ENCODE results near the gene KDM4F. TPM values are rescaled to one million over a fixed set of nuclear protein-coding genes. Genes with fewer than 3 reads are reported as not detected.
A peak's percentile ranks its signal among the peaks of the same experiment; 100 is the strongest.

The KDM4F gene
- total and polyA plus RNA-seq, 2 donors from 2014 or later: not detected

- DNase-seq (no peak), FAIRE-seq (no peak)
- Histone ChIP-seq H3K27ac (ENCODE audit: low read depth in 2 of 2, low read length in 2 of 2) (peak overlapping the region; percentile 49 to 68), H3K9ac (ENCODE audit: low read length in 3 of 3) (no peak overlapping the region), H3K9me3 (ENCODE audit: control insufficient read depth in 2 of 3, insufficient read depth in 1 of 3, low read length in 3 of 3) (no peaks in the 10 kb centered on the region), H3K27me3 (ENCODE audit: control insufficient read depth, insufficient read depth, low read length) (no peaks in the 10 kb centered on the region), H3K4me3 (ENCODE audit: low read length in 3 of 3) (no peak overlapping the region), H3K4me1 (ENCODE audit: control insufficient read depth in 2 of 3, insufficient read depth in 2 of 3, low read depth in 1 of 3, low read length in 3 of 3) (peaks cover 0 to 11% (median 9%) of the 10 kb centered on the region in 3 donors), H3K36me3 (ENCODE audit: control insufficient read depth in 2 of 3, insufficient read depth in 3 of 3, low read length in 3 of 3) (no peaks in the 10 kb centered on the region)
- intact Hi-C loops (cut with DNase I): no loop called here
- TF ChIP-seq CTCF (IDR thresholded peaks at IDR 0.05; ENCODE audit: borderline replicate concordance, extremely low read depth, insufficient read depth): no peak
These were observed 35.3 kb downstream of the KDM4F start for GRCh38 chr11:95084509-95084908.

GRCh38 chr11:95085117-95085816 lies 36.0 kb downstream of the KDM4F start:
- H3K27me3 ChIP-seq (ENCODE audit: control insufficient read depth, insufficient read depth, low read length): no peaks in the 10 kb centered on the region
- H3K9me3 ChIP-seq (ENCODE audit: control insufficient read depth in 2 of 3, insufficient read depth in 1 of 3, low read length in 3 of 3): no peaks in the 10 kb centered on the region
- DNase-seq: no peak
- no peak for FAIRE-seq
- H3K36me3 ChIP-seq (ENCODE audit: control insufficient read depth in 2 of 3, insufficient read depth in 3 of 3, low read length in 3 of 3): no peaks in the 10 kb centered on the region
- intact Hi-C loops (cut with DNase I): no loop called here
- H3K4me3 ChIP-seq (ENCODE audit: low read length in 3 of 3): no peak overlapping the region
- TF ChIP-seq CTCF (IDR thresholded peaks at IDR 0.05; ENCODE audit: borderline replicate concordance, extremely low read depth, insufficient read depth): no peak
- no peak overlapping the region for H3K9ac ChIP-seq (ENCODE audit: low read length in 3 of 3)
- H3K4me1 ChIP-seq (ENCODE audit: control insufficient read depth in 2 of 3, insufficient read depth in 2 of 3, low read depth in 1 of 3, low read length in 3 of 3): peaks cover 0 to 11% (median 9%) of the 10 kb centered on the region in 3 donors
- peak overlapping the region; percentile 49 to 68 for H3K27ac ChIP-seq (ENCODE audit: low read depth in 2 of 2, low read length in 2 of 2)

DNA sequence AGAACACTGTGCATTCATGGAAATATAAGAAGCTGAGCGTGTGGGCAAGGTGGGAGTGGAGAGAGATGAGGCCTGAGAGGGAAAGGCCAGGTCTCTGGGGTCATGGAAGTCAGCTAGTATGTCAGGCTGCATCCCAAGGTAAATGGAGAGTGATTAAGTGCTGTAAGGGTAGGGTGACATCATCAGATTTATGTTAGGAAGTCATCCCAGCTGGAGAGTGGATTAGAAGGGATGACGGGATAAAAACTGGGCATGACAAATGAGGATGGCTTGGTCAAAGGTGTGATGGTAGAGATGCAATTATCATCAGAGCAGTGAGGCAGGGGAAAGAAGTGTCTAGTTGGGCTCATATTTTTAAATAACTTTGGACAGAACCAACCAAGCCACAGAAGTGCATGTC lies 36.9 kb downstream of the KDM4F start:
- Histone ChIP-seq H3K9ac (ENCODE audit: low read length in 3 of 3) (no peak overlapping the region), H3K27ac (ENCODE audit: low read depth in 2 of 2, low read length in 2 of 2) (no peak overlapping the region), H3K9me3 (ENCODE audit: control insufficient read depth in 2 of 3, insufficient read depth in 1 of 3, low read length in 3 of 3) (no peaks in the 10 kb centered on the region), H3K4me3 (ENCODE audit: low read length in 3 of 3) (no peak overlapping the region), H3K36me3 (ENCODE audit: control insufficient read depth in 2 of 3, insufficient read depth in 3 of 3, low read length in 3 of 3) (no peaks in the 10 kb centered on the region), H3K27me3 (ENCODE audit: control insufficient read depth, insufficient read depth, low read length) (no peaks in the 10 kb centered on the region), H3K4me1 (ENCODE audit: control insufficient read depth in 2 of 3, insufficient read depth in 2 of 3, low read depth in 1 of 3, low read length in 3 of 3) (peaks cover 0 to 16% (median 8%) of the 10 kb centered on the region in 3 donors)
- FAIRE-seq (no peak), DNase-seq (no peak)
- TF ChIP-seq CTCF (IDR thresholded peaks at IDR 0.05; ENCODE audit: borderline replicate concordance, extremely low read depth, insufficient read depth): no peak
- intact Hi-C loops (cut with DNase I): no loop called here

Measured in kidney (tissue), 14 donors.